AG04449 (cell line): Measurements from ENCODE around the gene EDA.

Experiments used
- CTCF ChIA-PET: fragments of 350-600 bp; formaldehyde crosslinking; extraction: SDS; loops from one replicate; lab custom pipeline; 2021; ENCODE audit warnings: antibody characterized with exemption; lab: Yijun Ruan, JAX
- POLR2A ChIA-PET: fragments of 400-600, 350-600 bp; formaldehyde crosslinking; extraction: SDS; loops from one replicate; lab custom pipeline; 2020; ENCODE audit warnings: antibody characterized with exemption, inconsistent platforms; lab: Yijun Ruan, JAX
- DNase-seq: peaks from one replicate; pipeline ENCODE4 v3.0.0-alpha.2; 2010; ENCODE audit warnings: low read depth, low spot score
- H3K4me3 ChIP-seq: 2 replicates; pipeline ENCODE4 v1.5.1; 2011; ENCODE audit warnings: low read depth, mild to moderate bottlenecking, control low read depth, low read length
- TF ChIP-seq, protein P1 (sequence below): IDR thresholded peaks from one replicate; pipeline ENCODE4 v1.5.1; 2011; ENCODE audit warnings: mild to moderate bottlenecking, moderate library complexity, low read length, control low read depth, inconsistent platforms; ENCODE audit not compliant: insufficient read depth; ENCODE audit errors: missing control alignments

EDA gene

DNA sequence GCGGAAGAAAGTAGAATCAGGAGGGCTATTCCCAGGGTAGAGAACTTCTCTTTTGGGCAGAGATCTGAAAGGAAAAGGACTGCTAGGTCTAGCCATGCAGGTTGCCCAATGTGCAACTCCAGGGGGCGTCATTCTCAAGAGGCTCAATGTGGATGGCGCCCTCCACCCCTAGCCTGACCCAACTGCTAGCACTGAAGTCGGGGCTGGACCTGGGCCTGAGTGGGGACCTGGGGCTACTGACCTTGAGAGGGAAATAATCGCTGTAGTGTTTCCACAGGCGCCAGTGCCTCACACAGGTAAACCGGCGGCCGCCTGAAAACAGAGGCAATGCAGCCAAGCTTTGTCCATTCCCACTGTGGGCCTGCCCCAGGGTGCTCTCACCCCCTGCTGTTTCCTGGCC, 427.8 kb downstream of the EDA start:
- no peak overlapping the region for H3K4me3 ChIP-seq
- ChIA-PET CTCF (no interaction called here), POLR2A (no interaction called here)
- no peak for DNase-seq
- TF ChIP-seq, protein P1, sequence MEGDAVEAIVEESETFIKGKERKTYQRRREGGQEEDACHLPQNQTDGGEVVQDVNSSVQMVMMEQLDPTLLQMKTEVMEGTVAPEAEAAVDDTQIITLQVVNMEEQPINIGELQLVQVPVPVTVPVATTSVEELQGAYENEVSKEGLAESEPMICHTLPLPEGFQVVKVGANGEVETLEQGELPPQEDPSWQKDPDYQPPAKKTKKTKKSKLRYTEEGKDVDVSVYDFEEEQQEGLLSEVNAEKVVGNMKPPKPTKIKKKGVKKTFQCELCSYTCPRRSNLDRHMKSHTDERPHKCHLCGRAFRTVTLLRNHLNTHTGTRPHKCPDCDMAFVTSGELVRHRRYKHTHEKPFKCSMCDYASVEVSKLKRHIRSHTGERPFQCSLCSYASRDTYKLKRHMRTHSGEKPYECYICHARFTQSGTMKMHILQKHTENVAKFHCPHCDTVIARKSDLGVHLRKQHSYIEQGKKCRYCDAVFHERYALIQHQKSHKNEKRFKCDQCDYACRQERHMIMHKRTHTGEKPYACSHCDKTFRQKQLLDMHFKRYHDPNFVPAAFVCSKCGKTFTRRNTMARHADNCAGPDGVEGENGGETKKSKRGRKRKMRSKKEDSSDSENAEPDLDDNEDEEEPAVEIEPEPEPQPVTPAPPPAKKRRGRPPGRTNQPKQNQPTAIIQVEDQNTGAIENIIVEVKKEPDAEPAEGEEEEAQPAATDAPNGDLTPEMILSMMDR = no peak

DNA sequence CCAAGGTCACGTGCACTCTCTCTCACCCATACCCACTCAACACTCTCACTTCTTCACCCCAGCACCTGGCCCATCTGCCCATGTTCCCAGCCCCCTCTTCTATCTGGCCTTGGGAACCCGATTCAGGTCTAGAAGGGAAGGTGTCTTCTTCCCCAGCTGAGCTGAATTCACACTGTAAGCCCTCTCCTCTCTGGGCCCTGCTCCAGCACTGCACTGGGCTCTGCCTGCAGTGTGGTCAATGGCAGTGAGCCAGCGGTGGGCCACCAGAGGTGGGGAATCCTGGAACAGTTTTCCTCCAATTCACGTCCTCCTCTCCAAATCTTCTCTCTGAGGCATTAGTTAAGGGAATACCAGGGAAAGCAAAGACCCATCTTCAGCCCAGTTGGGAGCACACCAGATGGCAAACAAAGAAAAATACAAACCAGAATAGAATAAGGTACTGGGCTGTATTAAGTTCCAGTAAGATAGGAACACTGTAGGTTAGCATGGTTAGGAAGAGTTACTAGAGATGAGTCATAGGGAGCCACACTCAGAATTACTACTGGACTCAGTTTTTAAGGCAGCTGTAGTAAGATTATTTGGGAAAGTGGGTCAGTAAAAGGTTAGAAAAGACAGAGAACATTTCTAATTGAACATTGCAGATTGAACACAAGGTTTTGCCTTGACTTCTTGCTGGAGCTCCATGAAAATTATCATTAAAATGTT, 428.8 kb downstream of the EDA start:
- POLR2A ChIA-PET = no interaction called here
- TF ChIP-seq, protein P1 = no peak
- no peak for DNase-seq
- no peak overlapping the region for H3K4me3 ChIP-seq
- CTCF ChIA-PET = interaction anchor here (1.0 kb wide), 1 partner anchor 11 kb away, joined by 3 read pairs; no protein-coding TSS in a partner anchor

DNA sequence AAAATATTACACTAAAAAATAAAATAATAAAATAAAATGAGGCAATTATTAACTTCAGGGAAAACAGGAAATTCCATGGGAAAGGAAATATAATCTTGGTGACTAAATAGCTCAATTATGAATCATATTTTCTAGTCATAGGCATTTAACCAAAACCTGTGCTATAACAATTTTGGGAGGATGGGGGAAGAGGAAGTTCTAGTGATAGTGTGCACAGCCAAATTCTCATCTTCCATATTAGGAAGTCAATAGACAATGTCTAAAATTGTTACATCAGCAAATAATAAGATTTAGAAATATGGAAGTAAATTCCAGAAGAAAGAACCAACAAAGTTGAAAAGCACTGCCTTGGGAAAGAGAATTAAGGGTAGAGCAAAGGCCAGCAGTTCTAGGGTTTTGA, 431.1 kb downstream of the EDA start:
- POLR2A ChIA-PET = no interaction called here
- CTCF ChIA-PET = interaction anchor here (0.7 to 1.0 kb wide), 2 partner anchors 12 to 86 kb away, joined by 3 read pairs; partner anchors contain the start of gene IGBP1
- no peak overlapping the region for H3K4me3 ChIP-seq
- TF ChIP-seq, protein P1 = no peak
- no peak for DNase-seq

DNA sequence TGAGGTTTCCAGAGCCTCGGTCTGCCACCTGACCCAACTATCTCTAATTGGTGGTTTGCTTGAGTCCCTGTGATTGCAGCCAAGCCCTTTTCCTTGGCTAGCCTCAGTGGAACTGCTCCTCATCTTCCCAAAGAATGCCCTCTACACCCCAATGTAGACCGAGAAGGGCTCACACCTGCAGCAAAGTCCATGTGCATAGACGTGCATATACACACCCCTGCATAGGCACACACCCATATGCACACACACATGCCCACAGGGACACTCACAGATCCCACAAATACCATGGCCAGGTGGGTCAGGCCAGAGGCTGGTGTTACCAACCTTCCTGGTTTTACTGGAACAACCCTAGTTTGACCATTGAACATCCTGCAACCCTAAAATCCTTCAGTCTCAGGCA, 433.5 kb downstream of the EDA start:
- no peak for DNase-seq
- H3K4me3 ChIP-seq = no peak overlapping the region
- TF ChIP-seq, protein P1 = no peak
- ChIA-PET CTCF (no interaction called here), POLR2A (no interaction called here)

DNA sequence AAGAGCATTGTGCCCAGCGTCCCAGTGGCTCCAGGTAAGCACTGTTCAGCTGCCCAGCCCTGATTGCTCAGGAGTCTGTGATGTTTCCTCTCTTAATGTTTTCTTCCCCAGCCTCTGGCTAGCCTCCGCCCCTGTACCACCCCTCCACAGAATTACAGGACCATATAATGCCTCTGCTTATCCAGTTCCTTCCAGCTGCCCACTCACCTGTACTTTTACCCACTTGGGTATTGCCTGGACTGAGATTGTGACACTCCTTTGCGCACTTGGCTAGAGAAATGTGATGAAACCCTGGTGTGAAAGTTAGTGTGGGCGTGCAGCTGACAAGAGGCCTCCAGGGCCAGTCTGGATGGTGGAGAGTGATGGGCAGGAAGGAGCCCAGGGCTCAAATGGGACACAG, 434.0 kb downstream of the EDA start, which contains the start of gene AWAT2:
Gene AWAT2, minus strand, starts transcription at position 14 of the 400 bp plus-strand sequence. Its CDS starts 6 bp downstream, at position 8.
- TF ChIP-seq, protein P1 = no peak
- H3K4me3 ChIP-seq = no peak within 1 kb of the TSS
- POLR2A ChIA-PET = no interaction called here
- CTCF ChIA-PET = no interaction called here
- no peak for DNase-seq

DNA sequence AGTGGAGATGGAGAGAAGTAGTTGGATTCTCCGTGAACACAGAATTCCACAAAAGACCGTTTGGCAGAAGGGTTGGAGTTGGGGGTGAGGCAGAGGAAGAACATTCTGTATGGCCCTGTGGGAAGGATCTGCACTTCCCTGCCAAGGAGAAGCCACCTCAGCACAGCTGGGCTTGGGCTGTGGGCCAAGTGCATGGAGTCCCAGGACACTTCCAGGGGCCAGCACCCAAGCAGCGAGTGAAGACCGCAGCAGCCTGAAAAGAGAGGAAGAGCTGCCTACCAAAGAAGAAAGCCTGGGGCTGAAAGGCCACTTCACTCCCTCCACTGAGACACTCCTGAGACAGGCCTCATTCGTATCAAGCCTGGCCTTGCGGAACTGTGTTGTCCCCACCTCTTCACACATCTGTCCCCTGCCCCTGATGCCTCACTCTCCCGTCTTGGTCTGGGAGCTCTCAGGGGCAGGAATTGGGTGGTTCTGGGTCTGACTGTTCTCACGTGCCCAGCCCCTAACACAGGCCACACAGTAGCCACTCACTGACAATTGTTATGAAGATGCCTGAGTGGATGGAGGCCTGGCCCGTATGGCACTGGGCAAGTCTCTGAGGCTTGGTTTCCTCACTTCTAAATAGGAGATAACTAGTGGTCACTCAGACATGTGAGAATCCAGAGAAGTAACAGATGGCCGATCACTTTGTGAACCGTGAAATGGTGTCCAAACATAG, 437.1 kb downstream of the EDA start:
- TF ChIP-seq, protein P1 = no peak
- POLR2A ChIA-PET = no interaction called here
- H3K4me3 ChIP-seq = no peak overlapping the region
- no peak for DNase-seq
- CTCF ChIA-PET = no interaction called here
